Kidney epithelial cell (primary cell): ENCODE data around the gene PKNOX1. TPM values are rescaled to one million over a fixed set of nuclear protein-coding genes. Genes with fewer than 3 reads are reported as not detected.
"Not testable (repeated sequence)": the region's sequence is repeated elsewhere in the genome, so short reads cannot be mapped to it uniquely, and the experiment has no call there.

Source experiments
- DNase-seq: peaks from one replicate; pipeline ENCODE4 v3.0.0-alpha.2; 2010; ENCODE audit warnings: low read depth
- H3K27me3 ChIP-seq: 2 replicates; pipeline ENCODE4 v1.6.0; 2011; ENCODE audit warnings: low read length; ENCODE audit not compliant: control insufficient read depth, insufficient read depth
- H3K36me3 ChIP-seq: 2 replicates; pipeline ENCODE4 v1.5.1; 2011; ENCODE audit warnings: low read length; ENCODE audit not compliant: control insufficient read depth, insufficient read depth
- H3K4me3 ChIP-seq: 2 replicates; pipeline ENCODE4 v1.5.1; 2011; ENCODE audit warnings: low read depth, mild to moderate bottlenecking, control low read depth, low read length
- total RNA-seq: library from RNA; depleted of rRNA; stranded (reverse); fragments of >200 nt; gene quantifications from 2 replicates; pipeline ENCODE4 v1.2.3, GENCODE V29; 2015
- TF ChIP-seq, protein P1 (sequence below): IDR thresholded peaks from 2 replicates; pipeline ENCODE4 v1.5.1; 2011; ENCODE audit warnings: mild to moderate bottlenecking, moderate library complexity, low read length, control low read depth, inconsistent platforms; ENCODE audit not compliant: insufficient read depth, poor library complexity, severe bottlenecking

The PKNOX1 gene
- total RNA-seq, 1 donor from 2014 or later = 18.3 TPM

DNA sequence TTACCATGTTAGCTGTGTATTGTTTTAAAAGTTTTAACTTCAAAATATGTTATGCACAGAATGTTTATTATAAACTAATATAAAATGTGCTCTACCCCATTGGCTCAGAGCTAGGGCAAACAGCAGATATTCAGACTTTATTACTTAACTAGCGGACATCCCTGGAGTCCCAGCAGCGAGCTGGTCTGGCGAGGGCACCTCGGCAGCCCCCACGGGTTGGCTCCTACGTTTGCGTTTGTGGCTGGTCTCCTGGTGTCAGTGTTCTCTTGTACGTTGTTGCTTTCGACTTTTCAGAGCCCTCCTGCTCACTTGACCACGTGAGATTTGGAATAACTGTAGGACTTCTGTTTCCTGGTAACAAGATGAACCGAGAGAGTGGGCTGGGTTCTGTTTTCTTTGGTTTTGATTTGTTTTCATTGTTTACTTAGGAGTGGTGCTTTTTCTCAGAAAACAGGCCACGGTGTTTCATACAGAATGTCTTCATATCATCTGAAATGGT is 56.8 kb downstream of the PKNOX1 start:
- no peak overlapping the region for H3K4me3 ChIP-seq
- DNase-seq = no peak
- TF ChIP-seq, protein P1, sequence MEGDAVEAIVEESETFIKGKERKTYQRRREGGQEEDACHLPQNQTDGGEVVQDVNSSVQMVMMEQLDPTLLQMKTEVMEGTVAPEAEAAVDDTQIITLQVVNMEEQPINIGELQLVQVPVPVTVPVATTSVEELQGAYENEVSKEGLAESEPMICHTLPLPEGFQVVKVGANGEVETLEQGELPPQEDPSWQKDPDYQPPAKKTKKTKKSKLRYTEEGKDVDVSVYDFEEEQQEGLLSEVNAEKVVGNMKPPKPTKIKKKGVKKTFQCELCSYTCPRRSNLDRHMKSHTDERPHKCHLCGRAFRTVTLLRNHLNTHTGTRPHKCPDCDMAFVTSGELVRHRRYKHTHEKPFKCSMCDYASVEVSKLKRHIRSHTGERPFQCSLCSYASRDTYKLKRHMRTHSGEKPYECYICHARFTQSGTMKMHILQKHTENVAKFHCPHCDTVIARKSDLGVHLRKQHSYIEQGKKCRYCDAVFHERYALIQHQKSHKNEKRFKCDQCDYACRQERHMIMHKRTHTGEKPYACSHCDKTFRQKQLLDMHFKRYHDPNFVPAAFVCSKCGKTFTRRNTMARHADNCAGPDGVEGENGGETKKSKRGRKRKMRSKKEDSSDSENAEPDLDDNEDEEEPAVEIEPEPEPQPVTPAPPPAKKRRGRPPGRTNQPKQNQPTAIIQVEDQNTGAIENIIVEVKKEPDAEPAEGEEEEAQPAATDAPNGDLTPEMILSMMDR = no peak
- H3K36me3 ChIP-seq = peaks cover 2% of the 10 kb centered on the region
- H3K27me3 ChIP-seq = no peaks in the 10 kb centered on the region

DNA sequence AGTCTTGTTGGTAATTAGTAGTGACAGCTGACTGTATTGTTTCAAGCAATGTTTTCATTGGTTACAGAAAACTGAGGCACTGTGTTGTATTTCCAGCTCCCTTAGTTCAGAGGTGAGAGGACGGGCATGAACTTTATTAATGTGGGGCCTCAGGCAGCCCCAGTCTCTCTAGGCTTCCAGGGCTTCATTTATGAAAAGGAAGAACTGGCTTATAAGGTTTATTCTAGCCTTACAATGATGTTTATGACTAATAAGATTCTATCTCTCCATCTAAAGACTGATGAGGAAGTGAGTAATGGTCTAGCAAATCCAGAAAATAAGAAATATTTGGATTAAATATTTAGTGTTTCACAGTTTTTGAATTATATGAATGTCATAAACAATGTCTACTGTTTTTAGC is 59.7 kb downstream of the PKNOX1 start:
- TF ChIP-seq, protein P1 = no peak
- Histone ChIP-seq H3K27me3 (no peaks in the 10 kb centered on the region), H3K4me3 (no peak overlapping the region), H3K36me3 (no peaks in the 10 kb centered on the region)
- DNase-seq = no peak

DNA sequence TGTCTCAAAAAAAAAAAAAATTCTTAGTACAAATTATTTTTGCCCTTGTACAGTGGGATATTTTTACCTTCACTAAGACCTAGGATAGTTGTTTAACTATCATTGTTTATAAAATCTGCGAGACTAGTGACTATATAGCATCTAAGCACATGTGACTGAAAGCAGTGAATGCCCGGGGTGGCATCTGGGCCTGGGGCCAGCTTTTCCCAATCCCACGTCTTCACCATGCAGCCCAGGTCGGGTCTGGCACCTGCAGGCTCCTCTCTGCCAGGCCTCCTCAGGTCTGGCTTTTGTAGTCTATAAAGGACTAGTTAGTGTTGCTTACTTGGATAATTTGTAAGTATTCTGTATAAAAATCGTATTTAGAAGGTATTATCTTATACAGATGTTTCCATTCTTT is 60.5 kb downstream of the PKNOX1 start:
- no peak overlapping the region for H3K4me3 ChIP-seq
- no peak for DNase-seq
- no peaks in the 10 kb centered on the region for H3K36me3 ChIP-seq
- TF ChIP-seq, protein P1 = no peak
- no peaks in the 10 kb centered on the region for H3K27me3 ChIP-seq

DNA sequence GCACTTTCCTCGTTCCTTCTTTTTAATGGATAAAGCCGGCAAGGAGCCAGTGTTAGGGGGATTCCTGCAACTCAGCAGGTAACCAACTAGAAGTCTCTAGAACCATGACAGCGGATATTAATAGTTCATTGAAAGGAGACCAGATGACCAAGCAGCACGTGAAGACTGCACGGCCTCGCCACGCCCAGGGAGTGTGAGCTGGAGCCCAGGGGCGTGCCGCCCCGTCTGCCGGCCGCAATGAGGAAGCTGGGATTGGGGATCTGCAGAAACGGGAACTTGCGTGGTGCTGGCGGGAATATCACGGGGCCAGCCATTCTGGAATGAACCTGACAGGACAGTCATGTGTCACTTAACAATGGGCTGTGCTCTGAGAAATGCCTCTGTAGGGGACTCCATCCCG is 62.5 kb downstream of the PKNOX1 start:
- not testable (repeated sequence) for H3K27me3 ChIP-seq, DNase-seq, H3K36me3 ChIP-seq, H3K4me3 ChIP-seq

DNA sequence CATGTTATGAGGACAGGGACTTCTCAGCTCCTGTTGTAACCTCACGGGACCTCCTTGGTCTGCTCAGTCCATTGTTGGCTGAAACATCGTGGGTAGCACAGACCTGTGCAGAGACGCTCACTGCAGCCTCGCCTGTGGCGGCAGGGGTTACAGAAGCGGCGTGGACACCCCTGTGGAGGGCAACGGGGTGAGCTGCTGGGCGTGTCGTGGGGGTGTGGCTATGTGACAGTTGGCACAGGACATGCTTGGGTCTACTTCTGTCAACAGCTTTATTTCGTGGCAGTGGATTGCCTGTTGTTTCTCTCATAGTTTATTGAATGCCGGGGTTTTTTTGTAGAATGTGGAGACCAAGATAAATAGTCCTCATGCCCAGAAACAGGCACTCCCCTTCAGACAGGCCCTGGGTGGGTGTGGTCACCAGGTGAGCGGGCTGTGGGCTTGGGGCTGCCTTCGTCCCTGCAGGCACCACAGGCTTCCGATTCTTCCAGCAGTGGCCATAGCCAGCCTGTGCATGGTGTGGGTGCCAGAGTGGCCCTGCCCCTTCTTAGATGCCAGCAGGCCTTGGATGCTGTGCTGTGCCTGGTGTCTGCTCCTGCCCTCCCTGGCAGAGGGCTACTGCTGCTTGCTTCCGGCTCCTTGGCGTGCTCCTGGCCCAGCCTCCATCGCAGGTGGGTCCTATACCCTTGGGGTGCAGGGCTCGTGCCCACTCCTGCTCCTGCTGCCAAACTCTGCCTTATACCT is 63.7 kb downstream of the PKNOX1 start:
- not testable (repeated sequence) for H3K27me3 ChIP-seq, DNase-seq, H3K4me3 ChIP-seq, H3K36me3 ChIP-seq

DNA sequence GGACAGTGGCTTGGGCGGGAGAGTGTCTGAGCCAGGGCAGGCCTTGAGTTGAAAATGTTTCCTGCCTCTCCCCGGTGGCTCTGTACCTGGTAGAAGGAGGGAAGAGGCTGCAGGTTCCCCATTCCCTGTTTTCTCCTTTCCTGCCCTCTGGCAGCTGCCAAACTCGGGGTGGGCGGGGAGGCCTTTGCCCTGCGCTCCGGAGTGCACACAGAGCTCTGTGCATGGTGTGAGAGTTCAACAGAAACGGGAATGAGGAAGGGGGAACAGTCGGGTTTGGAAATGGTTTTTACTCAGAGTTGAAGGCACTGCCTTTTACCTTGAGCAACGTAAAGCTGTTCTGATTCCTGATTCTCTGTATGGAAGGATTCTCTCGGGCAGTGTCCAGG is 64.3 kb downstream of the PKNOX1 start:
- DNase-seq, H3K36me3 ChIP-seq, H3K4me3 ChIP-seq, H3K27me3 ChIP-seq: not testable (repeated sequence)

DNA sequence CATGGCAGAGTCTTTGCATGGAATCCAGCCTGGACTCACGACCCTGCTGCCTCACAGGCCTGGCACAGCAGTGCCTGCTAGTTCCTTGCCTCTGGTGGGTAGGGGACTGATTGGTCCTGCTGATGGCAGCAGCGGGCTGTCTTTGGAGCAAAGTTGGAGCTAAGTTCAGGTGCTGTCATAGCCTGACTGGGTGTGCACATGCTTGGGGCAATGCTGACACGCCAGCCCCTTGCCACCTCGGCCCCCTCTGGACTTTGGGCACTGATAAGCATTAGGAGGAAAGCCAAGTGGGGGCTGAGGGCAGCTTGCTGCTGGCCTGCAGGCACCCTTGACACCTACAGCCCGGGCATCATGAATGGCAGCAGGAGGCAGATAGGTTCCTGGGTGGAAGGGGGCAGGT is 67.8 kb downstream of the PKNOX1 start:
- not testable (repeated sequence) for H3K27me3 ChIP-seq, DNase-seq, H3K36me3 ChIP-seq, H3K4me3 ChIP-seq

DNA sequence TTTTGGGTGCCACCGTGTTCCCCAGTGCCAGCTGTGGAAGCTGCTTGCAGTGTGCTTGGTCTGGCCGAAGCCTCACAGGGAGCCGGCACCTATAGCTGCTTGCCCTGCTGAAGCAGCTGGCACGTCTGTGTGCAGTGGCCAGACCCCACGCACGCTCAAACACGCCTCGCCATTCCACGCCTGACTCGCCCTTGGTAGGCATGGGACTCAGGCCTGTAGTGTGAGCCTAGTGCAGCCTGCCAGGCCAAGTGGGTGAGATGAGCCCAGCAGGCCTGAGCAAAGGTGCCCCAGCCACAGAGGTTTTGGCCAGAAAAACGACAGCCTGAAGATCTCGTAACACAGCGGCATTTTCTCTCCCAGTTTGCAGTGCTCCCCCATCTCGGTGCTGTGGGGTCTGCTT is 68.9 kb downstream of the PKNOX1 start:
- H3K4me3 ChIP-seq, H3K36me3 ChIP-seq, DNase-seq, H3K27me3 ChIP-seq: not testable (repeated sequence)

DNA sequence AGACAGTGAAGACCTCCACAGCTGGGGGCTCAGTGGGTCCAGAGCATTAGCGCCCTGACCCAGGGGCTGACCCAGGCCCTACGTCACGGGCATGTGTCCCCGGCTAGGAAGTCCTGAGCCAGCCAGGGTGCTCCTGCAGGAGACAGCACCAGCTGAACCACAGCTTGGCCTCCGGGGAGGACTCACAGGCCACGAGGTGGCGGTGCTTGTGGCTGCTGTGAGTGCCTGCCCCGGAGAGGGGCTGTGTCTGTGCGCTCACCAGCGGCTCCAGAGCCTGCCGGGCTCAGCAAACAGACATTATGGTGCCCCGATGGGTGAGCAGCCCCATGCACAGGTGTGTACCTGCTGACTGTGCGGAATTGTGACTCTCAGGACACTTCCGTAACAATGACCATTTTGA is 70.2 kb downstream of the PKNOX1 start:
- H3K4me3 ChIP-seq, H3K36me3 ChIP-seq, H3K27me3 ChIP-seq, DNase-seq: not testable (repeated sequence)

DNA sequence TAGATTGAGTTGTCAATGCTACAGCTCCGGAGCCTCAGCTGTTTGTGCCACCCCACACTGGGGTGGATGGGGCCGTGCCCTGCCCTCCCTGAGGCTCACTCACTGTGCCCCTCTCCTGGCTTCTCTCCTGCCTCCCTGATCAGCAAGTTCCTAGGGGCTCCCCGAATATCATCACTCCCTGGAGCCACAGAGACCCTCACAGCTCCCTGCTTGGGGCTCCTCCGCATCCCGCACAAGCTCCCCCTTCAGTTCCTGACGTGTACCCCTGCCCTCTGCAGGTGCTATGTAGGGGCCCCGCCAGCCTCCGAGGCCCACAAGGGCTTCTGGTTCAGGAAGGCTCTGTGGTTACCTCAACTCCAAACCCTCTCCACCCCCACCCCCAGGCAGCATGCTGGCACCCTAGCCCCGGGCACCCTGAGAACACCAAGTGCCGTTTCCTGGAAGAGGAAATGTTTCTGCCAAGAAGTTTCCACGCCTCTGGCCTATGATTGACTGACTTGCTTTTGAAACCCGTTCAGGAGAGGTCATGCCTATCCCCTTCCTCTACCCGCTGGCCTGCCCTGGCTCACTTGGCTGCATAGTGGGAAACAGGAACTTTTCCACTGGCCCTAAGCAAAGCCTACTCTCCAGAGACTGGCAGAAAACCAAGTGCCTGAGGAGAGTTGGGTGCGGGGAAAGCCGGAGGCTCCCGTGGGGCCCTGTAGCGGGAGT is 71.0 kb downstream of the PKNOX1 start:
- not testable (repeated sequence) for H3K4me3 ChIP-seq, DNase-seq, H3K36me3 ChIP-seq, H3K27me3 ChIP-seq

DNA sequence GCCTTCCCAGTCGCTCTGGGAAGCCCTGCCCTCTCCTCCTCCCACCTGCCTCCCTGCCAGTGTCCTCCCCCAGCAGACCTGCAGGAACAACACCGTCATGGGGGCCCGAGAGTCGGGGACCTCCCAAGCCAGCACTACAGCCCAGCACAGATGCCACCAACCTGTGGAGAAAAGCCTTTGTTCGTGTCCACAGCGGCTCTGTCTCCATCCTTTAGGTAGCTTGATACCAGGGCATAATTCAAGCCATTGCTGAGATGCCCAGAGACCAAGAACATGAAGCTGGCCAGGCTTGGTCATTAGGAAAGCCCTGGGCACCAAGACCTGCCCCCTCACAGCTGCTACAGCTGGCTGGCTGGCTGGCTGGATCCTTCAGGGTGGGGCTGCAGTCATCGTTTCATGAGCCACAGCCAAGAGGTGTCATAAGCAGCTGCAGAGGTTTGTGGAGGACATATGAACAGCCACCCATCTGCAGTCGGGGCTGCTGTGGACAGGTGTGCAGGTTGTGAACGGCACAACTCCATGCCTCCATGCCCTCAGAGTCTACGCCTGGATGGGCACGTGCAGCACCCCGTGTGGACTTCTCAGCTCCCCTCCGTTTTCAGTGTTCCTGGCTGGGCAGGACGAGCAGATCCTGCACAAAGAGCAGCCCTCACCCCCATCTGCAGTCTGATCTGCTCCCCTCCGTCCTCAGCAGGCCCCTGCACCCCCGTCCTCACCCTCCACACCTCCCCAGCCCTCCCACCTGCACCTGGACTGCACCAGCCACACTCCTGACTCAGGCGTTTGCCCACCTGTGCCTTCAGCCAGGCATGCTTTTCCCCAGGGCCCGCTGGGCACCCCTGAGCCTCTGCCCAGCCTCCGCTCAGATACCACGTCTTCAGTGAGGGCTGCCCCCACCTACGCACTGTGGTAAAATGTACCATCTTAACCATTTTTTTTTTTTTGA is 71.8 kb downstream of the PKNOX1 start:
- not testable (repeated sequence) for H3K4me3 ChIP-seq, H3K27me3 ChIP-seq, H3K36me3 ChIP-seq, DNase-seq
